Osteoblast (primary cell): ENCODE measurements around the gene KRTAP5-3. TPM values are rescaled to one million over a fixed set of nuclear protein-coding genes. Genes with fewer than 3 reads are reported as not detected.
A peak's percentile ranks its signal among the peaks of the same experiment; 100 is the strongest.

ENCODE experiments used
- DNase-seq: peaks from one replicate; pipeline ENCODE4 v3.0.0; 2011; ENCODE audit warnings: low spot score, mixed read lengths; ENCODE audit not compliant: insufficient read length; ENCODE audit errors: missing footprints
- H2AFZ ChIP-seq: 2 replicates; pipeline ENCODE4 v1.6.0; 2011; ENCODE audit warnings: mild to moderate bottlenecking, low read length
- H3K27ac ChIP-seq: 2 replicates; pipeline ENCODE4 v1.5.1; 2011; ENCODE audit warnings: mild to moderate bottlenecking, low read depth, low read length, moderate library complexity
- H3K27me3 ChIP-seq: 2 replicates; pipeline ENCODE4 v1.6.0; 2012; ENCODE audit warnings: mild to moderate bottlenecking, control low read depth, inconsistent platforms, low read length, moderate library complexity; ENCODE audit not compliant: insufficient read depth
- H3K36me3 ChIP-seq: 2 replicates; pipeline ENCODE4 v1.5.1; 2011; ENCODE audit warnings: mild to moderate bottlenecking, low read length, control low read depth, moderate library complexity; ENCODE audit not compliant: insufficient read depth
- H3K4me1 ChIP-seq: 2 replicates; pipeline ENCODE4 v1.5.1; 2011; ENCODE audit warnings: mild to moderate bottlenecking, low read length, control low read depth, moderate library complexity; ENCODE audit not compliant: insufficient read depth
- H3K4me2 ChIP-seq: 2 replicates; pipeline ENCODE4 v1.6.0; 2011; ENCODE audit warnings: mild to moderate bottlenecking, low read length; ENCODE audit not compliant: insufficient read depth
- H3K4me3 ChIP-seq: fragments of 200-600 bp; sonication (generic); 3 replicates; pipeline ENCODE4 v1.5.1; 2012; ENCODE audit warnings: mild to moderate bottlenecking, low read length, inconsistent platforms; ENCODE audit not compliant: insufficient read depth
- H3K79me2 ChIP-seq: 2 replicates; pipeline ENCODE4 v1.6.0; 2012; ENCODE audit warnings: mild to moderate bottlenecking, low read length, control low read depth, inconsistent platforms; ENCODE audit not compliant: insufficient read depth
- H3K9me3 ChIP-seq: 2 replicates; pipeline ENCODE4 v1.5.1; 2011; ENCODE audit warnings: low read depth, low read length, control low read depth
- H4K20me1 ChIP-seq: 2 replicates; pipeline ENCODE4 v1.6.0; 2012; ENCODE audit warnings: mild to moderate bottlenecking, low read length, control low read depth; ENCODE audit not compliant: insufficient read depth
- total RNA-seq: library from RNA; depleted of rRNA; stranded (reverse); fragments of >200 nt; gene quantifications from 2 replicates; pipeline ENCODE4 v1.2.3, GENCODE V29; 2012
- TF ChIP-seq, protein P1 (sequence below): IDR thresholded peaks from 2 replicates; pipeline ENCODE4 v1.5.1; 2011; ENCODE audit warnings: mild to moderate bottlenecking, low read depth, low read length, moderate library complexity; ENCODE audit errors: extremely low read depth

Gene KRTAP5-3
- total RNA-seq, 1 donor, result not detected

DNA sequence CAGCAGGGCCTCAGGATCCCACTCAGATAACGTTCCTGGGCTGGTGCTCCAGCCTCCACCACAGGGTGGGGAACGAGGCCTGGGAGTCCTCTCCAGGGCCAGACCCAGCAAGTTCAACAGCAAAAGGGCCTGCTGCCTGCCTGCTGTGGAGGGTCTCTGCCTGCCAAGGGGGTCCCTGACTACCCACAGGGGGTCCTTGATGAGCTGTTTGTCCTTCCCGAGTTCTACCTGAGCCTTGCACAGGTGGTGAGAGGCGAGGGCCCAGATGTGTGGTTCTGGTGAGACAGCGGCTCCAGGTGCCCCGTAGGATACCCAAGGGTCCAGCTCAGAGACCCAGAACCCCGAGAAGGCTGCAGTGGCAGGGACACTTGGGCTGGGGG is 40.6 kb downstream of the KRTAP5-3 start:
- TF ChIP-seq, protein P1, sequence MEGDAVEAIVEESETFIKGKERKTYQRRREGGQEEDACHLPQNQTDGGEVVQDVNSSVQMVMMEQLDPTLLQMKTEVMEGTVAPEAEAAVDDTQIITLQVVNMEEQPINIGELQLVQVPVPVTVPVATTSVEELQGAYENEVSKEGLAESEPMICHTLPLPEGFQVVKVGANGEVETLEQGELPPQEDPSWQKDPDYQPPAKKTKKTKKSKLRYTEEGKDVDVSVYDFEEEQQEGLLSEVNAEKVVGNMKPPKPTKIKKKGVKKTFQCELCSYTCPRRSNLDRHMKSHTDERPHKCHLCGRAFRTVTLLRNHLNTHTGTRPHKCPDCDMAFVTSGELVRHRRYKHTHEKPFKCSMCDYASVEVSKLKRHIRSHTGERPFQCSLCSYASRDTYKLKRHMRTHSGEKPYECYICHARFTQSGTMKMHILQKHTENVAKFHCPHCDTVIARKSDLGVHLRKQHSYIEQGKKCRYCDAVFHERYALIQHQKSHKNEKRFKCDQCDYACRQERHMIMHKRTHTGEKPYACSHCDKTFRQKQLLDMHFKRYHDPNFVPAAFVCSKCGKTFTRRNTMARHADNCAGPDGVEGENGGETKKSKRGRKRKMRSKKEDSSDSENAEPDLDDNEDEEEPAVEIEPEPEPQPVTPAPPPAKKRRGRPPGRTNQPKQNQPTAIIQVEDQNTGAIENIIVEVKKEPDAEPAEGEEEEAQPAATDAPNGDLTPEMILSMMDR, result no peak
- peak; percentile 87 for DNase-seq

DNA sequence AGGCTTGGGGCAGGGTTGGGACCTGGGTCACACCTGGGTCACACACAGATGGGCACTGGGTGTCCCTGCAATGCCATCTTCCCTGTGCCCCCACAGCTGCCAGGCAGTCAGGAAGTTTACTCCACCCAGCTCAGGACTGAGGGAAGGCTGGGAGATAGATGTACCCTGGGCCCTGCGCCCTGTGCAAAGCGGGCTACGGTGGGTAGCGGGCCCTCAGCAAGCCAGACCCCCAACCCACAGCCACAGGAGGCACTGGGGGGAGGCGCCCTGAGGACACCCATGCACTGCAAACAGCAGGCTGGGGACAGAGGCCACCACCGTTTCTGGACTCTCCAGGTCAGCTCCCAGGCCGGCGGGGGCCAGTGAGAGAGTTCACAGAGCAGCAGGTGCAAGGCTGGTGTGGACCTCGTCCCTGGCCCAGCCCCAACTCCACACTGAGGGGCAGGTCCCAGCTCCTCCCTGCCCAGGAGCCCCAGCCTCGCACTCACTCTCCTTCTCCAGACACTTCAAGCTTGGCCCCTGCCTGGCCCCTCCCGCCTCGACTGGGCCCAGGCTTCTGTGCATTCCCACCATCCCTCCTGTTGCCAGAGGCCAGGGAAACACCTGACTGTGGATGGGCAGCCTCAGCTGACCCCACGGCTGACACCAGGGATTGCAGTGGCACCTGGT is 41.1 kb downstream of the KRTAP5-3 start:
- Histone ChIP-seq H3K4me1 (no peaks in the 10 kb centered on the region), H3K79me2 (no peaks in the 10 kb centered on the region)

More for the DNA sequence above, 40.6 kb downstream of the KRTAP5-3 start:
- Histone ChIP-seq H3K79me2 (no peaks in the 10 kb centered on the region), H3K4me3 (no peak overlapping the region), H3K4me2 (no peak overlapping the region), H4K20me1 (peaks cover 36% of the 10 kb centered on the region), H3K36me3 (no peaks in the 10 kb centered on the region), H3K27ac (no peak overlapping the region), H3K27me3 (peaks cover 4% of the 10 kb centered on the region), H3K9me3 (no peaks in the 10 kb centered on the region), H3K4me1 (no peaks in the 10 kb centered on the region), H2AFZ (no peak overlapping the region)

DNA sequence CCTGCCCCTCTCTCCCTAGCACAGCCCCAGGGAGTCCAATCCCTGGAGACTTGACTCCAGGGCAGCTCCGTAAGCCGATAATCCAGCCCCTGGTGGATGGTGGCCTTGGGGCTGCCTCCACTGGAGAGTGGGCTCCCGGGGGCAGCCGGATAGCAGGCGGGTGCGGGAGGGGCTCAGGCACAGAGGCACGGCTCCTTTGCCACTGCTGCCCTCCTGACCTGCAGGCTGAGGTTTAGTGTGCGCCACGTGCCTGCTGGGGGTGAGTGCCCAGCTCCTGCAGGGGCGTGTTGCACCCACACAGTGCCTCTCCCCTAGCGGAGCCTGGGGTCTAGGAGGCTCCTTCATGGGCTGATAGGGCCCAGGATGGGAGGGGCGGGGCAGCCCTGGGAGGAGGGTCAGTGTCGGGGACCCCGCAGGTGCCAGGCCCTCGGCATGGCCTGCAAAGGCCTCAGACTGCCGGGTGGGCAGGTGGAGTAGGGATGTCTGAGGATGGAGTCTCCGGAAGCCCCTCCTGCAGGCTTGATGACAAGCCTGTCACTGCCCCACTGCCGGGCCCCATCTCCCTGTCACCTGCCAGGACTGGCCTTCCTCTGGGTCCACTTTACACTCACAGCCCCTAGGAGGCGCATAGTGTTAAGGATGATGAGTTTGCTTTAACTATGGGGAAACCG is 41.7 kb downstream of the KRTAP5-3 start:
- H3K36me3 ChIP-seq, result no peaks in the 10 kb centered on the region
- no peak overlapping the region for H3K27ac ChIP-seq
- H3K79me2 ChIP-seq, result no peaks in the 10 kb centered on the region
- H3K4me1 ChIP-seq, result no peaks in the 10 kb centered on the region
- no peaks in the 10 kb centered on the region for H3K27me3 ChIP-seq
- DNase-seq, result peak; percentile 86
- TF ChIP-seq, protein P1, result no peak
- no peak overlapping the region for H2AFZ ChIP-seq
- H3K9me3 ChIP-seq, result no peaks in the 10 kb centered on the region
- H4K20me1 ChIP-seq, result peaks cover 36% of the 10 kb centered on the region
- H3K4me2 ChIP-seq, result no peak overlapping the region
- no peak overlapping the region for H3K4me3 ChIP-seq

More for the DNA sequence above, 41.1 kb downstream of the KRTAP5-3 start:
- TF ChIP-seq, protein P1, result no peak
- Histone ChIP-seq H3K9me3 (no peaks in the 10 kb centered on the region), H4K20me1 (peaks cover 36% of the 10 kb centered on the region), H3K4me3 (no peak overlapping the region), H3K27ac (no peak overlapping the region), H3K36me3 (no peaks in the 10 kb centered on the region), H3K27me3 (no peaks in the 10 kb centered on the region), H2AFZ (no peak overlapping the region), H3K4me2 (no peak overlapping the region)
- DNase-seq, result peak; percentile 58

DNA sequence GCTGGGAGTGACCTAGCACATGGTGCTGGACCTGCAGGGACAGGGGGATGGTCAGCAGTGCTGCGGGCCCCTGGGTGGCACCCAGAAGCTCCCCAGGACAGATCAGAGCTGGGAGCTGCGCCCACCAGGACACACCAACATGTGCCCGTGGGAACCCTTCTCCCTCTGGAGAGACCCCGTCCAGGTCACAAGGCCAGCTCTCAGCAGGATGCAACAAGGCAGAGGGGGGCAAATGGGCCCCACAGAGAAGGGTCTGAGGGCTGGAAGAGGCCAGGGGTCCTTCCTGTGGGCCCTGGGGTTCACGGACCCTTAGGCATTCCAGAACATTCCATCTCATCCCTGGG is 42.4 kb downstream of the KRTAP5-3 start:
- H3K4me2 ChIP-seq, result no peak overlapping the region
- no peak overlapping the region for H3K4me3 ChIP-seq
- TF ChIP-seq, protein P1, result no peak
- H3K27ac ChIP-seq, result no peak overlapping the region
- no peaks in the 10 kb centered on the region for H3K79me2 ChIP-seq
- H2AFZ ChIP-seq, result no peak overlapping the region
- H3K9me3 ChIP-seq, result no peaks in the 10 kb centered on the region
- H3K36me3 ChIP-seq, result no peaks in the 10 kb centered on the region
- DNase-seq, result no peak
- H3K27me3 ChIP-seq, result no peaks in the 10 kb centered on the region
- peaks cover 36% of the 10 kb centered on the region for H4K20me1 ChIP-seq
- no peaks in the 10 kb centered on the region for H3K4me1 ChIP-seq
